Stimulated activated CD4-positive, alpha-beta T cell treated with anti-CD3 and anti-CD28 coated beads, Interleukin-15, amount 100 ng/mL, for 1 hour (primary cell): ENCODE measurements around the gene HEG1.

ENCODE experiments used
- DNase-seq, 2 donors: peaks; one replicate each; pipeline ENCODE4 v3.0.0-alpha.2; 2020; ENCODE audit warnings: low read depth in 1 of 2, low spot score in 1 of 2

The HEG1 gene

GRCh38 chr3:125072749-125073389 is 17.1 kb upstream of the HEG1 start:
- no peak for DNase-seq

- no peak for DNase-seq
These were observed 16.5 kb upstream of the HEG1 start for GRCh38 chr3:125072301-125072700.

DNA sequence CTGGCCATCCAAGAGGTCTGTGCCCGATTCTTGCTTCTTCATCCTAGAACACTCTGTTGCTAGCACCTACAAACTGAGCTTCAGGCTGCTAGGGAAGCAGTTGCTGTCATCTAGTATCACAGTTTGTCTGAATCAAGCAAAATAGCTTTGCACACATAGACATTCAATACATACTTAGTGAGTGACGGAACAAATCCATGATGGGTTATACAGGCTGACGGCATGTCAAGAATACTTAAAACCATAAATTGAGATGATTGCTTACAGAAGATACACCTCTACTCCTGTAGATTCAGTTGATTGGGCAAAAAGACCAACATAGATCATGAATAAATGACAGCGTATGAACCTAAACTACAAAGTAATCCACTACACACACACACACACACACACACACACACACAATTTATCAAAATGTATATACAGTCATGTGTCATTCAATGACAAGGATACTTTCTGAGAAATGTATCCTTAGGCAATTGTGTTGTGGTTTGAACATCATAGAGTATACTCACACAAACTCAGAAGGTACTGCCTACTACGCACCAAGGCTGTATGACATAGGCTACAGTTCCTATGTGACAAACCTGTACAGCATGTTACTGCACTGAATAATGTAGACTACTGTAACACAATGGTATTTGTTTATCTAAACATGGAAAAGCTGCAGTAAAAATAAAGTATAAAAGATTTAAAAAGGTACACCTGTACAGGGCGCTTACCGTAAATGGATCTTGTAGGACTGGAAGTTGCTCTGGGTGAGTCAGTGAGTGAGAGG is 14.4 kb upstream of the HEG1 start:
- no peak for DNase-seq

DNA sequence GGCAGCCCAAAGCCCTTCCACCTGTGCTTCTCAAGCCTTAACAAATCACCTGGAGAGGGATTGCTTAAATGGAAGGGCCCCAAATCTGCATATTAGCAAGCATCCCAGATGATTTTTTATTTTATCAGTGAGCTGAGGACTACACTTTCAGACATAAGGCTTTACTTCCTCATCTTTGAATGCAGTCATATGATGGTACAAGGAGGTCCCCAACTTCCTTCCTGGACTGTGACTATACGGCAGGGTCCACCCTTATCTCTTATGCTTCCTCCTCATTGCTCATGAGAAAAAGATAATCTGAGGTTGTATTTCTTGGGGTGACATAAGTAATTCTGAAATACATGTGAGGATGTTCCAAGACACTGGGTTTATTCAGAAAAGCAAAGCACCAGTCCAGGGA is 13.7 kb upstream of the HEG1 start:
- no peak for DNase-seq

DNA sequence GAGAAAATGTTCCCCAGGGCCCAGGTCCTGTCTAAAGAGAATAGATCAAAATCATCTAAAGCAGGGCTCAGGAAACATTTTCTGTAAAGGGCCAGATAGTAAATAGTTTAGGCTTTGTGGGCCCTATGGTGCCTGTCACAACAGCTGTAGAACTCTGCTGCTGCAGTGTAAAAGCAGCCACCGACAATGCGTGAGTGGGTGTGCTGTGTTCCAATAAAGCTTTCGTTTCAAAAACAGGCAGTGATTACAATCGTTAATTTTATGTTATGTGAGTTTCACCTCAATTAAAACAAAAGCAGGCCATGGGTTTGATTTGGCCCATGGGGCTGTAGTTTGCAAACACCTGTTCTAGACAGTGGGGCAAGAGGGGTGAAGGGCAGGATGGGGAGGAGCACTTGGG is 12.5 kb upstream of the HEG1 start:
- DNase-seq = no peak

DNA sequence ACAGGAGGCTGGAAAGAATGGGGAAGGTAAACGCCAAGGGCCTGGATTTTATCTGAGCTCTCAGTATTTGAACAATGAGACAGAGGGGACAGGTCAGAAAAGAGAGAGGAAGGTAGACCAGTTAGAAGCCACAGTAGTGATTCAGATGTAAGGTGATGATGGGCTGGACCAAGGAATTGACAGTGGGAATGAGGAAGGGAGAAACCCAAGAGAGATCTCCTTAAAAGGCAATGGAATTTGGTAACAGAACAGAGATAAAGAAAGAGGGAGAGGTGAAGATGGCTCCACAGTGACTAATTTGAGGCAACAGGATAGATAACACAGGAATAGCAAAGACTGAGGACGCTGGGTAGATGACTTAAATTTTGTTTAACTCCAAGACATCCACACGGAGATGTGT is 11.4 kb upstream of the HEG1 start:
- DNase-seq = no peak

GRCh38 chr3:125062904-125063618 is 7.3 kb upstream of the HEG1 start:
- no peak for DNase-seq

DNA sequence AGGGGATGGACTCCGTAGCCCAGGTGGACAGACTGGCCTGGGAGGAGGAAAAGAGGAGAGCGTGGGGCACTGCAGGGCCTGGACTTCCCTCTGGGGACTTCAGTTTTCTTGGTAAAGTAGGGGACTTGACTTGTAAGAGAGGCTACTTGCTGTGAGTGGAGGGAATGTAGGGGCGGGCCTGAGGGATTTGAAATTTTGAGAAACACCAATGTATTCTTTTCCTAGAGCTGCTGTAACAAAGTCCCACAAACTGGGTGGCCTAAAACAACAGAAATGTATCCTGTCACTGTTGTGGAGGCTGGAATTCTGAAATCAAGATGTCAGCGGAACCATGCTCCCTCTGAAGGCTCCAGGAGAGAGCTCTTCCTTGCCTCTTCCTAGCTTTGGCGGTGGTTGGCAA is 5.8 kb upstream of the HEG1 start:
- DNase-seq = no peak

GRCh38 chr3:125061170-125061569 is 5.4 kb upstream of the HEG1 start:
- DNase-seq = no peak

DNA sequence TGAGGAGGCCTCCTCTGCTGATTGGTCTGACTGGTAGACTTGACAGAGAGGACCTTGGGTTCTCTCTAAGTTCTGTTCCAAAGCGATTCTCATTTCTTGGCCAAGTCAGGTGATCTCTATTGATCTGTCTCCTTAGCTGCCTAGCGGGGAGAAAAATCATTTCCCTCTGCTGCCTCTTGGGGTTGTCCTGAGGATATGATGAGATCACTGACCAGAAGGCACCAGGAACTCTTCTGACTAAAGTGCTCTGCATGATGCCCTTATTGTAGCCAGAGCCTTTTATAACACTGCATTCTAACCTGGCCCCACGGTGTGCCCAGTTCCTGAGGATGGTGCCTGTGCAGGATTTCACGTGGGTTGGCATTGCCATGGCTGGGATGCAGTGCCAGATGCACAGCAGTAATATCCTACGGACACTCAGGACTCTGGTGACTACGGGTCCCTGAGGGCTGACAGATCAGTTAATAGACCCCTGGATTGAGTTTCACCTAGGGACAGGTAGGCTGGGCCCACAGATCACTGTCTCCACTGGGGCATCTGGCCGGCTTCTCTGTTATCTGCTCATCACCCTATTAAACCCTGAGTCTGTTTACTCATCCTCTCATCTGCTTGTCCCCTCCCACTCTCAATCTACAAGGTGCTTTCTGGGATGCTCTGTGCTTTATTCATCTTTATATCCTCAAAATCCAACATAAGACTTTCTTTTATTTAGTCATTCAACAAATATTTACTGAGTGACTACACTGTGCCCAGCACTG is 3.9 kb upstream of the HEG1 start:
- no peak for DNase-seq

DNA sequence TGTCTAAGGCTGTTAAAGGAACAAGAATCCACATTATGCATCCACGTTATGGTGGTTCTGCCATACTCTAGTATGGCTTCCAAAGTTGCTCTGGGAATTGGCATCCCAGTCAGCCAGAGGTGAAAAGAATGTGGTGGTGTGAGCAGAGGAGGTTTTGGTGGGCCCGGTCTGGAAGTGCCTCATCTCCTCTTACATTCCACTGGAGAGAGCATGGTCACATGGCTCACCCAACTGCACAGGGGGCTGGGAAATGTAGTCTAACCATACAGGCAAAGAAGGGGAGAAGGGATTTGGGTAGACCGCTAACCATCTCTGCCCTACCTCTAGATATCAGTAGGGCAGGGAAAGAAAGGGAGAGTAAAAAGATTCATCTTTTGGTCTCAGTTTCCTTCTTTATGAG is 3.2 kb upstream of the HEG1 start:
- no peak for DNase-seq

- no peak for DNase-seq
These were observed 2.7 kb upstream of the HEG1 start for GRCh38 chr3:125058529-125058928.

DNA sequence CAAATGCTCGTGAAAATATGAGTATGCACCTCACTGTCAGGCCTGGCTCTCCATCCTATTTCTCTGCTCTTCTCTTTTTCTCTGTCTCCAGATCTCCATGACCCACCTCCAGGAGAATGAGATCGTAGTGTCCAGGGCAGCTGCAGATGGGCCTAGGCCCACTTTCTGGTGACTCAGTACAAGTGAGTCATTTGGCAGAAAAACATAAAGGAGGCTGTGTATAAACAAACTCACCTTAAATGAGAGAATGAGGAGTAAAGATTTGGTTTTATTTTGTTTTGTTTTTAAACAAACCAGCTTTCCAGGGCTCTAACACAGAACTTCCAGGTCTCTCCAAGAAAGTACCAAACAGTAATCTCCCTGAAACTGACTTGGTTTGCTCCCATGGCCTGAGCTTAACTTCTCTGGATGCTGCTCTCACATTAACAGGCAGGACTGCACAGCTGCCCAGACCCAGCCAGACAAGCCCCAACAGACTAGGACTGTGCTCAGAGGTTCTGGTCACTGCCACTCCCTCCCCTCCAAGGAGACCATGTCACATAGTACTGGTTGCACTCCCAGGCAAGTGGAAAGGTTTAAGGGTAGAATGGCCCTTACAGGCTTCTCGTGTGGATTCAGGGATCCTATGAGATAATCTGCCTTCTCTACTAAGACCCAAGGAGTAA is 1.5 kb upstream of the HEG1 start:
- DNase-seq = no peak

- peak in 1 of 2 donors; percentile 17 for DNase-seq
These were observed 375 bp downstream of the HEG1 start for GRCh38 chr3:125055331-125055912.

DNA sequence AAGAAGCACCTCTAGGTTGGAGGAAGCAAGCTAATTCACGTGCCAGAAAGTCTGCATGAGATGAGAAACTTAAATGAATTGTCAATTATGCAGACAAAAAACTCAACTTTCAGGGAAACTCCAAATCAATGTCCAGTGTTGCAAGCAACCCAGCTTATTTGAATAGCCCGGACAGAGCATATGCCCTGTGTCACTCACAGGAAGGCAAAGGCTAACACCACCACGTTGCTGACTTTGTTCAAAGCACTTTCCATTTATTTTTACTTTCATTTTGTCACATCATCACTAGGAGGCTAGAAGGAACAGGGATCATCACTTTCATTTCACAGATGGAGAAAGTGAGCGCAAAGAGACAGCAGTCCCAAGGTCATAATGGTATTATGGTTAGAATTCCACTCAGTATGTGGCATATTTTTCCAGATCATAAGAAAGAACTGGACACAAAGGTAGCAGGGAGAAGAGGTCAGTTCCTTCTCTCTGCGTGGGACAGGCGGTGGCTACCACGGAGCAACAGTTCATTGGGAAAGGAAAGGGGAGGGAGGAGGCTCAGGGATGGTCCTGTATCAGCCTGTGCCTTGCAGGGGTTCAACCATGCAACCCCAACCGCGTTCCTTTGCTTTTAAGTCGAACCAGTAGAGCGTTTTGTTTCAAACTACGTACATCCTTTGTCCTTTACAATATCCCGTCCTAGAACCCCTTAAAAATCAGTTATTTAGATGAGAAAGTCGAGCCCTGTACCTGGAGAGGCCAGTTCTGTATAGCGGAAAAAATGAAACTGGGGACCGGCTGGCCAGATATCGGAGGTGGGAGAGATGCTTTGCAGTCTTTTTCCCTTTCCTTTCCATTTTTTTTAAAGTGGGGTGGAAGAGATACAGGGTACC is 1.1 kb downstream of the HEG1 start:
- DNase-seq = no peak

GRCh38 chr3:125054062-125054448 is 1.7 kb downstream of the HEG1 start:
- no peak for DNase-seq

DNA sequence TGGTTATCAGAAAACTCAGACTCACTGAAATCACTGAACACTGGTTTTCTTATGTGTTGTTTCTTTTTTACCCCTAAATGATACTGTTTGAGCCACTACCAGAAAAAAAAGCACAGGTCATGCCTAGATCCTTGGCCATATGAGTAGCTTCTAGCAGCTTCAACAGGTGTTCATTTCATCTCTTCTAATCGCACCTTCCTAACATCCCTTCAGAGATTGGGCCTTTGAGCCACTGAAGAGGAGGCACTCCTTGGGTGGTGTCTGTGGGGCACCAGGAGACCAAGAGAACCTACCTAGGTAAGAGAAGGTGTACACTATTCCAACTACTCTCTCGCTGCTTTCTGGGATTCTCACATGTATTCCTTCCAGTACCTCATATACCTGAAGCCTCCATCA is 2.5 kb downstream of the HEG1 start:
- DNase-seq = no peak

DNA sequence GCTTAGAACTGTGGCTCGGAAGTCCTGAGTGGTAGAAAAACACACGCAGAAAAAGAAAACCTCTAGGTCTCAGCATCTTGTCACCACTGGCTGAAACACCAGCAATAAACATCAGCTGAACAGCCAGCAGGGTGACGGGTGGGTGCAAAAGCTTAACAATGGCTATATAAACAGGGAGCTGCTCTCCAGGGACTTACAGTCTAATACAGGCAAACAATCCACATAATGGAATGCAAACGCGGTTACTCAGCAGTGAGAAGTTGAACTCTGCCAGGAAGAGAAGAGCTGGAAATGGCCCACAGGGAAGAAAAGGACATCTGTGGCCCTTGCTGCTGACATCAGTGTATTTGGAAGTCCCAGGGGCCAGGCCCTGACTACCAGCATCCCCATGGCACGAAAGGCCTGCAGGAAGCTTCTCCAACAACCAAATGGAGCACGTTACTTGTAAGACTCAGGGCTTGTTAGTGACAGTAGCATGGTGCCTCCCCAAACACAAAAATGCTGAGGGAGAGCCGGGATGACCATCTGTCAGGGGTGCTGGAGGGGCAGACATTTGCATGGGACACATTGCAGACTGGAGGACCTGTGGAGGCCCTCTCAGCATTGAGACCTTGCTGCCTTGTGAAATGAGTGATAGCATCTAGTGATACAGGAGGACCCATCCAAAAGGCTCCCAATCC is 3.0 kb downstream of the HEG1 start:
- no peak for DNase-seq
